ENCODE data around the gene HEYL.
A peak's percentile ranks its signal among the peaks of the same experiment; 100 is the strongest.

The HEYL gene

GRCh38 chr1:39639305-39640130 is at the start of gene HEYL:
Gene HEYL, minus strand, starts transcription at chr1:39639643. Its CDS starts 18 bp downstream, at chr1:39639625.
- peak; percentile 55 for DNase-seq (ENCODE audit: low read depth, low spot score)
- Histone ChIP-seq H3K27me3 (ENCODE audit: insufficient read depth, insufficient read length) (peaks cover 93% of the 10 kb centered on the region), H3K4me1 (ENCODE audit: insufficient read depth, insufficient read length) (peaks cover 17% of the 10 kb centered on the region), H3K4me3 (ENCODE audit: insufficient read length, low read depth) (peak within 1 kb of the TSS; percentile 49), H3K9ac (ENCODE audit: insufficient read length, low read depth) (peak within 1 kb of the TSS; percentile 57), H3K9me3 (ENCODE audit: insufficient read depth, low read length) (no peaks in the 10 kb centered on the region), H3K36me3 (ENCODE audit: insufficient read depth, insufficient read length, low read length) (no peaks in the 10 kb centered on the region)
- TF ChIP-seq ZNF274 (IDR thresholded peaks at IDR 0.05; ENCODE audit: low read depth, low read length) = no peak
- no peak for TF ChIP-seq YY1 (IDR thresholded peaks at IDR 0.05; ENCODE audit: insufficient read depth, insufficient read length)
- TF ChIP-seq SUZ12 (IDR thresholded peaks at IDR 0.05; ENCODE audit: extremely low read depth, insufficient read depth, insufficient read length) = no peak

DNA sequence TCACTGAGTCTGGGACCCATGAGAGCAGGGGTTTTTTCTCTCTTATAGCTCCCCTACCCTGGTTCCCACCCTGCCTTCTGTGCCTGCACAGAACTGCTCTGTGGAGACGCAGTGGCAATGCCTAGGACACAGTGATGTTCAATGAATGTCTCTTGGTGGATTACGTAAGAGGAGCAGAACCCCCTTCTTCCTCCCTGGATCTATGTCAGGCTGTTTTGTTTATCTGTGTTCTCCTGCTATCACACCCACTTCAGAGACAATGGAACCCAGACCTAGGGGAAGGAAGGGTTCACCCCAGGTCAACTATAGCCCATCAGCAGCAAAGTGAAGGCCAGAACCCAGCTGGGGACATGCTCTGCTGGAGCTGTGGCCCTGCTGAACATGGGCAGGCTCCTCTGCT is 49.8 kb upstream of the HEYL start:
- no peak for DNase-seq (ENCODE audit: low read depth, low spot score)
- Histone ChIP-seq H3K9me3 (ENCODE audit: insufficient read depth, low read length) (no peaks in the 10 kb centered on the region), H3K4me1 (ENCODE audit: insufficient read depth, insufficient read length) (peaks cover 11% of the 10 kb centered on the region), H3K4me3 (ENCODE audit: insufficient read length, low read depth) (no peak overlapping the region), H3K27me3 (ENCODE audit: insufficient read depth, insufficient read length) (peaks cover 99% of the 10 kb centered on the region), H3K36me3 (ENCODE audit: insufficient read depth, insufficient read length, low read length) (no peaks in the 10 kb centered on the region), H3K9ac (ENCODE audit: insufficient read length, low read depth) (no peak overlapping the region)
- TF ChIP-seq ZNF274 (IDR thresholded peaks at IDR 0.05; ENCODE audit: low read depth, low read length) = no peak

DNA sequence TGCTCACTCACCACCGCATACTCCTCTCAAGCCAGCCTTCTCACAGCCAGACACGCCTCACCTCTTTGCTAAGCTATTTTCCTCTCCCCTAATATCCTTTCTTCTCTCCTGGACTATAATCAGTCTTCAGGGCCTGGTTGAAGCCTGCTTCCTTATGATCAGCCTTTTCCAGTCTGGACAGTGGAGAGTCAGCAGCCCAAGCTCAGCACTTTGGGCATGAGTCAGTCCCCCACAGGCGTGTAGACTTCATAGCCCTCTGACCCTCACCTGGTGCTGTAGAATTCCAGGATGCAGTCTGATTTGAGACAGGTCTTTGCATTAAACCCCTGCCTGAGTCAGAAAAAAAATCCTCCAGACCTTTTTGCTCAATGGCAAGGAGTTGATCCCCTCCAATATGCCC is 49.3 kb upstream of the HEYL start:
- no peaks in the 10 kb centered on the region for H3K36me3 ChIP-seq (ENCODE audit: insufficient read depth, insufficient read length, low read length)
- H3K4me3 ChIP-seq (ENCODE audit: insufficient read length, low read depth) = no peak overlapping the region
- H3K4me1 ChIP-seq (ENCODE audit: insufficient read depth, insufficient read length) = peaks cover 11% of the 10 kb centered on the region
- H3K9me3 ChIP-seq (ENCODE audit: insufficient read depth, low read length) = no peaks in the 10 kb centered on the region
- H3K27me3 ChIP-seq (ENCODE audit: insufficient read depth, insufficient read length) = peaks cover 98% of the 10 kb centered on the region
- TF ChIP-seq YY1 (IDR thresholded peaks at IDR 0.05; ENCODE audit: insufficient read depth, insufficient read length) (no peak), ZNF274 (IDR thresholded peaks at IDR 0.05; ENCODE audit: low read depth, low read length) (no peak), SUZ12 (IDR thresholded peaks at IDR 0.05; ENCODE audit: extremely low read depth, insufficient read depth, insufficient read length) (no peak)
- no peak overlapping the region for H3K9ac ChIP-seq (ENCODE audit: insufficient read length, low read depth)
- no peak for DNase-seq (ENCODE audit: low read depth, low spot score)

- no peak for TF ChIP-seq YY1 (IDR thresholded peaks at IDR 0.05; ENCODE audit: insufficient read depth, insufficient read length)
- no peak for TF ChIP-seq ZNF274 (IDR thresholded peaks at IDR 0.05; ENCODE audit: low read depth, low read length)
- TF ChIP-seq SUZ12 (IDR thresholded peaks at IDR 0.05; ENCODE audit: extremely low read depth, insufficient read depth, insufficient read length) = no peak
- no peak overlapping the region for H3K9ac ChIP-seq (ENCODE audit: insufficient read length, low read depth)
These were observed 47.8 kb upstream of the HEYL start for GRCh38 chr1:39687243-39687642.

DNA sequence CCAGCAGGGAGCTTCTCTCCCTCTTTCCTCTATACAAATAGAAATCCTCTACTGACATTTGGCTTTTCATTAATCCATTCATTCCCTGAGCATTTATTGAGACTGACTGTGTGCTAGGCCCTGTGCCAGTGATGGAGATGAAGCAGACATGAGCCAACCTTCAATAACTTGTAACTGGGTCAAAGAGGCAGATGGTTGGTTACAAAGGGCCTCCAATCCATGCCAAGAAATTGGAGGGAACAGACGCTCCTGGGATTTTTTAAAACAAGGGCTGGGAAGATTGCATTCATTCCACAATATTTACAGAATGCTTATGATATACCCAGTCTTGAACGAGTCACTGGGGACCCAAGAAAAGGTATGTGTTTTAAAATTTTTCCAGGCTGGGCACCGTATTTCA is 45.6 kb upstream of the HEYL start:
- Histone ChIP-seq H3K36me3 (ENCODE audit: insufficient read depth, insufficient read length, low read length) (no peaks in the 10 kb centered on the region), H3K4me3 (ENCODE audit: insufficient read length, low read depth) (no peak overlapping the region), H3K9ac (ENCODE audit: insufficient read length, low read depth) (no peak overlapping the region), H3K9me3 (ENCODE audit: insufficient read depth, low read length) (no peaks in the 10 kb centered on the region), H3K27me3 (ENCODE audit: insufficient read depth, insufficient read length) (peaks cover 98% of the 10 kb centered on the region), H3K4me1 (ENCODE audit: insufficient read depth, insufficient read length) (no peaks in the 10 kb centered on the region)
- DNase-seq (ENCODE audit: low read depth, low spot score) = no peak
- TF ChIP-seq YY1 (IDR thresholded peaks at IDR 0.05; ENCODE audit: insufficient read depth, insufficient read length) (no peak), SUZ12 (IDR thresholded peaks at IDR 0.05; ENCODE audit: extremely low read depth, insufficient read depth, insufficient read length) (no peak), ZNF274 (IDR thresholded peaks at IDR 0.05; ENCODE audit: low read depth, low read length) (no peak)

More at GRCh38 chr1:39687243-39687642, 47.8 kb upstream of the HEYL start:
- Histone ChIP-seq H3K4me1 (ENCODE audit: insufficient read depth, insufficient read length) (peaks cover 11% of the 10 kb centered on the region), H3K9me3 (ENCODE audit: insufficient read depth, low read length) (no peaks in the 10 kb centered on the region), H3K27me3 (ENCODE audit: insufficient read depth, insufficient read length) (peaks cover 98% of the 10 kb centered on the region), H3K36me3 (ENCODE audit: insufficient read depth, insufficient read length, low read length) (no peaks in the 10 kb centered on the region), H3K4me3 (ENCODE audit: insufficient read length, low read depth) (no peak overlapping the region)
- no peak for DNase-seq (ENCODE audit: low read depth, low spot score)

DNA sequence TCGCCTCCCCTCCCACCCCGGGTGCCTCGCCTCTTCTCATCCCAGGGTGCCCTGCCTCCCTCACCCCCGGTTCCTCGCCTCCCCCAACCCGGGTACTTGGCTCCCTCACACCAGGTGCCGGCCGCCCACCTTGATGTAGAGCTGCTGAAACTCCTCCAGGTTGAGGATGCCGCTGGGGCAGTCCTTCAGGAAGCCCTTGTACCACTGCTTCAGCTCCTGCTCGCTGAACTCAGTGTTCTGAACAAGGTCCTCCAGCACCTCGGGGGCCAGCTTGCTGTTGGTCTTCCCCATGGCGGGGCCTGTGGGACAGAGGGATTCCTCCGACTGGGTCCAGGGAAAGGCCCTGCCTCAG is 44.8 kb upstream of the HEYL start:
- DNase-seq (ENCODE audit: low read depth, low spot score) = no peak
- peaks cover 98% of the 10 kb centered on the region for H3K27me3 ChIP-seq (ENCODE audit: insufficient read depth, insufficient read length)

DNA sequence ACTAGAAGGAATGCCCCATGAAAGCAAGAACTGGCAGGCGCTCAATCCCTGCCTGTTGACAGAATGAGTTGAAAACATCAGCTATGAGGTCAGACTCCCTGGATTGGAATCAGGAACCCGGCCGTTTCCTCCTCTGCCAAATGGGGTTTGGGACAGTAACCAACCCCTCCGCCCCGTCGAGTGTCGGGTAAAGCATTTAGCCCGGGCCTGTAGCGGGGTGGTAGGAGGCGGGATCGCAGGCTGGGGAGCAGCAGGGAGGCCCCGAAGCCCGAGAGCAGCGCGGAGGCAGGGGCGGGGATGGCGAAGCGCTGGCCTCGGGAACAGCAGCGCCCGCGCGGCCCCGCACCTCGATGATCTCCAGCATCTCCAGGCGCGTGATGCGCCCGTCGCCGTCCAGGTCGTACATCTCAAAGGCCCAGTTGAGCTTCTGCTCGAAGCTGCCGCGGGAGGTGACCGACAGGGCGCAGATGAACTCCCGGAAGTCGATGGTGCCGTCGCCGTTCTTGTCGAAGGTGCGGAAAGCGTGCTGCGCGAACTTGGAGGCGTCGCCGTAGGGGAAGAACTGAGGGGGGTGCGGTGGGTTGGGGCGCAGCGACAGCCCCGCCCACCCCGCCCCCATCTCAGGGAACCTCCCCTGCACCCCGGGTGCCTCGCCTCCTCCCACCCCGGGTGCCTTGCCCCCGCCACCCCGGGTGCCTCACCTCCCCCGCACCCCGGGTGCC is 44.3 kb upstream of the HEYL start:
- no peak for DNase-seq (ENCODE audit: low read depth, low spot score)
- Histone ChIP-seq H3K4me3 (ENCODE audit: insufficient read length, low read depth) (no peak overlapping the region), H3K4me1 (ENCODE audit: insufficient read depth, insufficient read length) (no peaks in the 10 kb centered on the region), H3K27me3 (ENCODE audit: insufficient read depth, insufficient read length) (peaks cover 98% of the 10 kb centered on the region), H3K36me3 (ENCODE audit: insufficient read depth, insufficient read length, low read length) (no peaks in the 10 kb centered on the region), H3K9ac (ENCODE audit: insufficient read length, low read depth) (no peak overlapping the region), H3K9me3 (ENCODE audit: insufficient read depth, low read length) (no peaks in the 10 kb centered on the region)
- TF ChIP-seq SUZ12 (IDR thresholded peaks at IDR 0.05; ENCODE audit: extremely low read depth, insufficient read depth, insufficient read length) (no peak), YY1 (IDR thresholded peaks at IDR 0.05; ENCODE audit: insufficient read depth, insufficient read length) (no peak), ZNF274 (IDR thresholded peaks at IDR 0.05; ENCODE audit: low read depth, low read length) (no peak)

More for the DNA sequence above, 44.8 kb upstream of the HEYL start:
- TF ChIP-seq SUZ12 (IDR thresholded peaks at IDR 0.05; ENCODE audit: extremely low read depth, insufficient read depth, insufficient read length) (no peak), YY1 (IDR thresholded peaks at IDR 0.05; ENCODE audit: insufficient read depth, insufficient read length) (no peak), ZNF274 (IDR thresholded peaks at IDR 0.05; ENCODE audit: low read depth, low read length) (no peak)
- H3K4me1 ChIP-seq (ENCODE audit: insufficient read depth, insufficient read length) = no peaks in the 10 kb centered on the region
- H3K4me3 ChIP-seq (ENCODE audit: insufficient read length, low read depth) = no peak overlapping the region
- H3K9me3 ChIP-seq (ENCODE audit: insufficient read depth, low read length) = no peaks in the 10 kb centered on the region
- H3K9ac ChIP-seq (ENCODE audit: insufficient read length, low read depth) = no peak overlapping the region
- no peaks in the 10 kb centered on the region for H3K36me3 ChIP-seq (ENCODE audit: insufficient read depth, insufficient read length, low read length)
